Lung microvascular endothelial cell (primary cell): ENCODE measurements around the gene OR8H2. TPM values are rescaled to one million over a fixed set of nuclear protein-coding genes. Genes with fewer than 3 reads are reported as not detected.
"Not testable (repeated sequence)": the region's sequence is repeated elsewhere in the genome, so short reads cannot be mapped to it uniquely, and the experiment has no call there.

Experiments
- DNase-seq, 2 donors: peaks; one replicate each; pipeline versions ENCODE4 v3.0.0 to v3.0.0-alpha.2; 2010; ENCODE audit warnings: low read depth in 2 of 2
- total RNA-seq: library from RNA; depleted of rRNA; stranded (reverse); fragments of >200 nt; gene quantifications from 2 replicates; pipeline ENCODE4 v1.2.1, GENCODE V29; 2014

OR8H2 gene, protein sequence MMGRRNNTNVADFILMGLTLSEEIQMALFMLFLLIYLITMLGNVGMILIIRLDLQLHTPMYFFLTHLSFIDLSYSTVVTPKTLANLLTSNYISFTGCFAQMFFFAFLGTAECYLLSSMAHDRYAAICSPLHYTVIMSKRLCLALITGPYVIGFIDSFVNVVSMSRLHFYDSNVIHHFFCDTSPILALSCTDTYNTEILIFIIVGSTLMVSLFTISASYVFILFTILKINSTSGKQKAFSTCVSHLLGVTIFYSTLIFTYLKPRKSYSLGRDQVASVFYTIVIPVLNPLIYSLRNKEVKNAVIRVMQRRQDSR
- total RNA-seq = not detected in 2 replicates

DNA sequence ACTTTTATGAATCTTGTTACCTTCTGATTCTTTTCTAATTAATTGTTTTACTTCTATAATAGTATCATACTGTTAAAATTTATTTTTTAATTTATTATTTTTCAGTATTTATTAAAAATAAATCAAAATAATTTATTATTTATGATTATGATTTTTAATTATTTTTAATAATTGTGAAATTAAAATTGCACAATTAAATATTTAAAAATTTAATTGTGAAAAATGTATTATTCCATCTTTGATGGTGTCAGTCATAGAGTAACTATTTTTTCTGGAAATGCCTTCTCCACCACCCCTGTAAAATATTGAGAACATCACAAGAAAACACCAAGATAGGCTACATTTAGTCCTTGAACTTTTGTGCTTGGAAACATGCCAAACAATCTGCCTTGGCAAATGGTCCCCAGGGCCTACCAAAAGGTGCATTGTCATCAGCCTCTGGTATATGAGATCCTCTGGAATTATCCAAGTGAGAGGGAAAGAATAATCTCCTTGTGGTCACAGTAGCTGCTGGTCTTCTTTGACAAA is at the start of gene OR8H2:
TSS of gene OR8H2 (plus strand) at position 478 of the 528 bp plus-strand sequence. CDS start 1,356 bp downstream, outside the sequence.
- no peak for DNase-seq

DNA sequence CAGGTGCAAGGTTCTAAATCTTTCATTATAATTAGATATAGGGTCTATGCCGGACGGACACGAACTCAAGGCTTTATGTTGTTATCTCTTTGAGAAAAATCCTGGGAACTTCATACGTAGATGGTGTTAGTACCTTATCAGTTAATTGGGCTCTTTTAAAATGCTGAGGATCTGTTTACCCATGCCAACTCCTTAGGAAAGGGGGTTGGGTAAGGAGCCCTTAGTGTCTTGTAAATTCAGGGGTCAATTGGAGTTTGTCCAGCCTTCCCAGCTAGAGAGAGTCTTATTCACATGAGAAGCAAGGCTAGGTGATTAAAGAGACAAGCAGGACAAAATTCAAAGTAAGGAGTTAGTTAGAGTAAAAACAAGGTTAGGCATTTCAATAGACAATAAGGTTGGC is 47.1 kb upstream of the OR8H2 start:
- not testable (repeated sequence) for DNase-seq

DNA sequence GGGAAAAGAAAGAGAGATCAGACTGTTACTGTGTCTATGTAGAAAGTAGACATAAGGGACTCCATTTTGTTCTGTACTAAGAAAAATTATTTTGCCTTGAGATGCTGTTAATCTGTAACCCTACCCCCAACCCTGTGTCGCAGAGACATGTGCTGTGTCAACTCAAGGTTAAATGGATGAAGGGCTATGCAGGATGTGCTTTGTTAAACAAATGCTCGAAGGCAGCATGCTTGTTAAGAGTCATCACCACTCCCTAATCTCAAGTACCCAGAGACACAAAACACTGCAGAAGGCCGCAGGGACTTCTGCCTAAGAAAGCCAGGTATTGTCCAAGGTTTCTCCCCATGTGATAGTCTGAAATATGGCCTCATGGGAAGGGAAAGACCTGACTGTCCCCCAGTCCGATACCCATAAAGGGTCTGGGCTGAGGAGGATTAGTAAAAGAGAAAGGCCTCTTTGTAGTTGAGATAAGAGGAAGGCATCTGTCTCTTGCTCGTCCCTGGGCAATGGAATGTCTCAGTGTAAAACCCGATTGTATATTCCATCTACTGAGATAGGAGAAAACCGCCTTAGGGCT is 45.7 kb upstream of the OR8H2 start:
- not testable (repeated sequence) for DNase-seq

DNA sequence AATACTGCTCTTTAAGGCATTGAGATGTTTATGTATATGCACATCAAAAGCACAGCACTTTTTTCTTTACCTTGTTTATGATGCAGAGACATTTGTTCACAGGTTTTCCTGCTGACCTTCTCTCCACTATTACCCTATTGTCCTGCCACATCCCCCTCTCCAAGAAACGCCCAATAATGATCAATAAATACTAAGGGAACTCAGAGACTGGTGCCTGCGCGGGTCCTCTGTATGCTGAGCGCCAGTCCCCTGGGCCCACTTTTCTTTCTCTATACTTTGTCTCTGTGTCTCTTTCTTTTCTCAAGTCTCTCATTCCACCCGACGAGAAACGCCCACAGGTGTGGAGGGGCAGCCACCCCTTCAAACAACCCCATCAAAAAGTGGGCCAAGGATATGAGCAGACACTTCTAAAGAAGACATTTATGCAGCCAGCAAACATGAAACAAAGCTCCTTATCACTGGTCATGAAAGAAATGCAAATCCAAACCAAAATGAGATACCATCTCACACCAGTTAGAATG is 45.2 kb upstream of the OR8H2 start:
- DNase-seq = not testable (repeated sequence)

DNA sequence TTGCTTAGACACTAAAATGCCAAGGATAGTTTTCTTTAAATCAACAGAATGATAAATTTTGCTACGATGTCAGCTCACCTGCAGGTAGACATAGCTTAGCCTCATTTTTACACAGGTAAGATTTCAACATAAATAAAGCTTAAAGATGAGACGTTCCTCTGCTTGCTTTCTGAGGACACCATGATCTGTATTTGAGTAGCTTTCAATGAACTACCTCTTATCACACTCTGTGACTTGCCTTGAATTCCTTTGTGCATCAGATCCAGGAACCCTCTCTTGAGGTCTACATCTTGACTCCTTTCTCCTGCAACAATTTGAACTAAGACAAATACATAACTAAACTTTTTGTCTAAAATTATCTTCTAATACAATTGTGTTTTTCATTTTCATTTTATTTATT is 36.5 kb upstream of the OR8H2 start:
- no peak for DNase-seq

DNA sequence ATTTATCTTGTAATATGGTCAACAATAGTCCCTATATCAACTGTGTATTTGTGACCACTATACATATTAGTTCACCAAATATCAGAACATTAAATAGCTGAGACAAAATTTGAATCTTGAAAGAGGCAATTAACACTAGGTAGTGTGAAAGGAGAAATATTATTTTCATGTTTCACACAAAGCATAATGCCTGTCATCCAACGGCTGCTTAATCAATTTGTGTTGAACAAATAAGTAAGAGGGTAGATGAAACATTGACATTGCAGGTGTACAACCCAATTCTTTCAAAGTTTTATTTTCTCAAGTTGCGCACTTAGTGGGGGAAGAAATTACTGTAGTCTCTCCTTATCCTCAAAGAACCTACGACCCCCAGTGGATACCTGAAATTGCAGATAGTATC is 13.8 kb upstream of the OR8H2 start:
- no peak for DNase-seq

DNA sequence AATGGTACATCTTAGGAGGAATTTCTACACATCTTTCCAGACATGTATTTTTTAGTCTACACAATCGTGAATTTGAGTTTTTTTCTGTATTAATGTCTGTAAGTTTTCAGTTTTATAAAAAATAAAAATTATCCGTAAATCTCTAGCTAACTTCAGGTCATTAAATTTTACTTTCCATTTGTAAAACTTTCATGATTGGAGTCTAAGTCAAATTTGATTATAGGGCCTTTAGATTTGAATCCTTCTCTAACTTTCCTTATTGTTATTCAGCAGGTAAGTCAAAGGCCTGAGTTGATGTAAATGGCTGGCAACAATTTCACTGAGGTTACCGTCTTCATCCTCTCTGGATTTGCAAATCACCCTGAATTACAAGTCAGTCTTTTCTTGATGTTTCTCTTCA is 10.5 kb upstream of the OR8H2 start, which contains the start of gene OR8I2:
TSS of gene OR8I2 (plus strand) at position 301 of the 400 bp plus-strand sequence. CDS start at position 301, 0 bp downstream.
- no peak for DNase-seq

DNA sequence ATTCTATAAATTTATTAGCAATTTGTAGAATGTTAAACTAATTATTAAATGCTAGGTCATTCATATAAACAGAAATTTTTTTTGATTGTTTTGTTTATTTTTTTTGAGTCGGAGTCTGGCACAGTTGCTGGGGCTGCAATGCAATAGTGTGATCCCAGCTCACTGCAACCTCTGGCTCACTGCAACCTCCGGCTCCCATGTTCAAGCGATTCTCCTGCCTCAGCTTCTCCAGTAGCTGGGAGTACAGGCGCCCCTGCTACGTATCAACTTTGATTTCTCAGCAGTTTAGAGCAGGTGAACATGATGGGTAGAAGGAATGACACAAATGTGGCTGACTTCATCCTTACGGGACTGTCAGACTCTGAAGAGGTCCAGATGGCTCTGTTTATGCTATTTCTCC is 18.6 kb downstream of the OR8H2 start, which contains the start of gene OR8H3:
TSS of gene OR8H3 (plus strand) at position 301 of the 400 bp plus-strand sequence. CDS start at position 301, 0 bp downstream.
- no peak for DNase-seq

DNA sequence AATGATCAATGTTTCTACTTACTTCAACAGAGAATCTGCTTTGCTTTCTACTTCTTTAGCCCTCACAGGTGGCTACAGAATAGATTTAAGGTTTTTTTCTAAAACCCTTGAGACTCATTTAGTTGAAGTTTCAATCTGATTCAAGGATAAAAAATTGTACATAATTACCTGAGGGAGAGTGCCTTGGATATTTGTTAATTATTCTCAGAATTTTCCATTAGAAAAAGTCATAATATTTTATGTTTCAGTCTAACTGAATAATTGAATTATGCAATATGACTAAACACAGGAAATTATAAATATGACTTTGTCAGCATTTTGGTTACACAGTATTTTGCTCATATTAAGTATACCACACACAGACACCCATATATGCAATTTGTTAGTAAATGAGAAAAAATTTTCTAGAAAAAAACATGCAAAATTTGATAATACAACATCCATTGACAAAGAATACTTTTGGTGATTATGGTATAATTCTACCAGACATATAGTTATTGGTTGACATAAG is 36.7 kb downstream of the OR8H2 start, which contains the start of gene OR8J3:
TSS of gene OR8J3 (minus strand) at position 51 of the 511 bp plus-strand sequence. CDS start 2,483 bp downstream, outside the sequence.
- DNase-seq = no peak

DNA sequence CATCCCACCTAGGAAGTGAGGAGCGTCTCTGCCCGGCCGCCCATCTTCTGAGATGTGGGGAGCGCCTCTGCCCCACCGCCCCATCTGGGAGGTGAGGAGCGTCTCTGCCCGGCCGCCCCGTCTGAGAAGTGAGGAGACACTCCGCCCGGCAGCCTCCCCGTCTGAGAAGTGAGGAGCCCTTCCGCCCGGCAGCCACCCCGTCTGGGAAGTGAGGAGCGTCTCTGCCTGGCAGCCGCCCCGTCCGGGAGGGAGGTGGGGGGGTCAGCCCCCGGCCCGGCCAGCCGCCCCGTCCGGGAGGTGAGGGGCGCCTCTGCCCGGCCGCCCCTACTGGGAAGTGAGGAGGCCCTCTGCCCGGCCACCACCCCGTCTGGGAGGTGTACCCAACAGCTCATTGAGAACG is 40.2 kb downstream of the OR8H2 start:
- DNase-seq = not testable (repeated sequence)

DNA sequence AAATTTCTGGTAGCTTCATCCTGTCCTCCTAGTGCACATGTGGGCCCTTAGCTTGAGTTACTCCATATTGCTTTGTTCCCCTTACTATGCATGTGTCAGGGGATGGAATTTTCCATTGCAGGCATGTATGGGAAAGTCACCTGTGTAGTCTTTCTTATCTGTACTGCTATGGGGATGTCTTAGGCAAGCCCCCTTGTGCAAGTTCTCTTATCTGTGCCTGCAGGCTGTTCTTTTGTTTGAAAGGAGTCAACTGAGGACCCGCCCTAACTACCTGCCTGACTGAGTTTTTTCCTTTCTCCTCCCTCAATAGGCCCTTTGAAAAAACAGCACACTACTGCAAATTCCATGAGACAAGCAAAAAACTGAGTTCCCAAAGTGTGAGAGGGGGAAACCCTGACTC is 47.9 kb downstream of the OR8H2 start:
- no peak for DNase-seq

DNA sequence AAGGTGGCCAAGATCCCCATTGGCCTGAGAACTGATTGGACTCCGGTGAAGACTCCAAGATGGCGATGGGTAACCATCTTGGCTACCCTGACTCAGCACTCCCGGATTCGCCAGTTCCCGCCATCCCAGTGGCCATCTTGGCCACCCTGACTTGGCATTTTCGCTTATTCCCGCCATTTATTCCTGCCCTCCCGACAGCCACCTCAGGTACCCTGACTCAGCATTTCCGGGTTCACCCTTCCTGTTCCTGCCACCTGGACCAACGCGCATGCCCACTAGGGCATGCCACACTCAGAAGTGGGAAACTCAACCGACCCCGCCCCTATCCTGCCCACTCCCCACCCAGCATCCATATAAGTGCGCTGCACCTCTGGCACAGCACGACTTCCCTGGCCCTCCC is 48.8 kb downstream of the OR8H2 start:
- DNase-seq = no peak

Other genes starting within 250 kb of the OR8H2 start
- gene TRIM51, start 220.4 kb upstream of the OR8H2 start, total RNA-seq = not detected in 2 replicates
- not detected in 2 replicates for gene OR5W2, start 189.1 kb upstream of the OR8H2 start, total RNA-seq
- not detected in 2 replicates for gene OR5I1, start 167.3 kb upstream of the OR8H2 start, total RNA-seq
- gene OR10AG1, start 133.7 kb upstream of the OR8H2 start, total RNA-seq = not detected in 2 replicates
- not detected in 2 replicates for gene OR5F1, start 109.1 kb upstream of the OR8H2 start, total RNA-seq
- not detected in 2 replicates for gene OR5AS1, start 76.0 kb upstream of the OR8H2 start, total RNA-seq
- gene OR8I2, start 10.4 kb upstream of the OR8H2 start, total RNA-seq = not detected in 2 replicates
- gene OR8H3, start 18.7 kb downstream of the OR8H2 start, total RNA-seq = not detected in 2 replicates
- gene OR8J3, start 36.5 kb downstream of the OR8H2 start, total RNA-seq = not detected in 2 replicates
- not detected in 2 replicates for gene OR8K5, start 56.6 kb downstream of the OR8H2 start, total RNA-seq
- gene OR5J2, start 72.9 kb downstream of the OR8H2 start, total RNA-seq = not detected in 2 replicates
- gene OR5T2, start 130.6 kb downstream of the OR8H2 start, total RNA-seq = not detected in 2 replicates
- not detected in 2 replicates for gene OR5T3, start 148.6 kb downstream of the OR8H2 start, total RNA-seq
- not detected in 2 replicates for gene OR5T1, start 170.5 kb downstream of the OR8H2 start, total RNA-seq
- not detected in 2 replicates for gene OR8H1, start 188.6 kb downstream of the OR8H2 start, total RNA-seq
- not detected in 2 replicates for gene OR8K3, start 211.5 kb downstream of the OR8H2 start, total RNA-seq
- gene OR8K1, start 242.4 kb downstream of the OR8H2 start, total RNA-seq = not detected in 2 replicates